CD4-positive, alpha-beta T cell treated with Interferon alpha-2 for 1 hour (primary cell): ENCODE results near the gene SRCIN1.
A peak's percentile ranks its signal among the peaks of the same experiment; 100 is the strongest.
"Not testable (repeated sequence)": the region's sequence is repeated elsewhere in the genome, so short reads cannot be mapped to it uniquely, and the experiment has no call there.

Source experiments
- DNase-seq, 2 donors: peaks; one replicate each; pipeline ENCODE4 v3.0.0-alpha.2; 2020 to 2022

Gene SRCIN1

GRCh38 chr17:38504216-38504615 lies 101.5 kb downstream of the SRCIN1 start:
- no peak for DNase-seq

GRCh38 chr17:38503286-38503913 lies 102.4 kb downstream of the SRCIN1 start:
- DNase-seq = not testable (repeated sequence)

GRCh38 chr17:38501718-38502117 lies 104.0 kb downstream of the SRCIN1 start:
- DNase-seq = not testable (repeated sequence)

GRCh38 chr17:38499230-38499629 lies 106.5 kb downstream of the SRCIN1 start:
- not testable (repeated sequence) for DNase-seq

- DNase-seq = no peak
These were observed 107.4 kb downstream of the SRCIN1 start for GRCh38 chr17:38498353-38498752.

- not testable (repeated sequence) for DNase-seq
These were observed 108.1 kb downstream of the SRCIN1 start for GRCh38 chr17:38497656-38498055.

GRCh38 chr17:38494152-38494551 lies 111.6 kb downstream of the SRCIN1 start:
- not testable (repeated sequence) for DNase-seq

- peak; percentile 87 to 91 for DNase-seq
These were observed 113.4 kb downstream of the SRCIN1 start for GRCh38 chr17:38492067-38493040.

- DNase-seq = not testable (repeated sequence)
These were observed 114.2 kb downstream of the SRCIN1 start for GRCh38 chr17:38491346-38492066.

- DNase-seq = not testable (repeated sequence)
These were observed 116.0 kb downstream of the SRCIN1 start for GRCh38 chr17:38489774-38490173.

- DNase-seq = peak; percentile 8 to 52
These were observed 120.0 kb downstream of the SRCIN1 start for GRCh38 chr17:38485681-38486298.

GRCh38 chr17:38485146-38485468 lies 120.6 kb downstream of the SRCIN1 start:
- no peak for DNase-seq

GRCh38 chr17:38484242-38485145 lies 121.3 kb downstream of the SRCIN1 start:
- DNase-seq = peak; percentile 45 to 70

GRCh38 chr17:38482700-38483043 lies 123.1 kb downstream of the SRCIN1 start:
- not testable (repeated sequence) for DNase-seq

- DNase-seq = not testable (repeated sequence)
These were observed 123.6 kb downstream of the SRCIN1 start for GRCh38 chr17:38482039-38482699.
